Esophagus squamous epithelium (tissue), 4 donors: Measurements from ENCODE around the gene FBXL17.
"Not testable (repeated sequence)": the region's sequence is repeated elsewhere in the genome, so short reads cannot be mapped to it uniquely, and the experiment has no call there.

ENCODE experiments used
- POLR2A ChIP-seq, 4 donors: fragments of 450-650 bp; IDR thresholded peaks; one replicate each; pipeline ENCODE4 v1.6.1; 2017; ENCODE audit warnings: antibody characterized with exemption in 4 of 4, mild to moderate bottlenecking in 4 of 4, moderate library complexity in 3 of 4
- TF ChIP-seq, protein P1 (sequence below), 6 experiments: fragments of 450-650 bp in 4 of 6; fragments of 200-600 bp in 2 of 6; sonication (generic) in 2 of 6; IDR thresholded peaks; one replicate each; pipeline ENCODE4 v1.5.1; 2016 to 2019; ENCODE audit warnings: antibody characterized with exemption in 6 of 6, mild to moderate bottlenecking in 4 of 6, moderate library complexity in 4 of 6

DNA sequence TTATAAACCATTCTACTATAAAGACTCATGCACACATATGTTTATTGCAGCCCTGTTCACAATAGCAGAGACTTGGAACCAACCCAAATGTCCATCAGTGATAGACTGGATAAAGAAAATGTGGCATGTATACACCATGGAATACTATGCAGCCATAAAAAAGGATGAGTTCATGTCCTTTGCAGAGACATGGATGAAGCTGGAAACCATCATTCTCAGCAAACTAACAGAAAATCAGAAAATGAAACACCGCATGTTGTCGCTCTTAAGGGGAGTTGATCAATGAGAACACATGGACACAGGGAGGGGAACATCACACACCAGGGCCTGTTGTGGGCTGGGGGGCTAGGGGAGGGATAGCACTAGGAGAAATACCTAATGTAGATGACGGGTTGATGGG, 23.3 kb upstream of the FBXL17 start:
- TF ChIP-seq, protein P1, sequence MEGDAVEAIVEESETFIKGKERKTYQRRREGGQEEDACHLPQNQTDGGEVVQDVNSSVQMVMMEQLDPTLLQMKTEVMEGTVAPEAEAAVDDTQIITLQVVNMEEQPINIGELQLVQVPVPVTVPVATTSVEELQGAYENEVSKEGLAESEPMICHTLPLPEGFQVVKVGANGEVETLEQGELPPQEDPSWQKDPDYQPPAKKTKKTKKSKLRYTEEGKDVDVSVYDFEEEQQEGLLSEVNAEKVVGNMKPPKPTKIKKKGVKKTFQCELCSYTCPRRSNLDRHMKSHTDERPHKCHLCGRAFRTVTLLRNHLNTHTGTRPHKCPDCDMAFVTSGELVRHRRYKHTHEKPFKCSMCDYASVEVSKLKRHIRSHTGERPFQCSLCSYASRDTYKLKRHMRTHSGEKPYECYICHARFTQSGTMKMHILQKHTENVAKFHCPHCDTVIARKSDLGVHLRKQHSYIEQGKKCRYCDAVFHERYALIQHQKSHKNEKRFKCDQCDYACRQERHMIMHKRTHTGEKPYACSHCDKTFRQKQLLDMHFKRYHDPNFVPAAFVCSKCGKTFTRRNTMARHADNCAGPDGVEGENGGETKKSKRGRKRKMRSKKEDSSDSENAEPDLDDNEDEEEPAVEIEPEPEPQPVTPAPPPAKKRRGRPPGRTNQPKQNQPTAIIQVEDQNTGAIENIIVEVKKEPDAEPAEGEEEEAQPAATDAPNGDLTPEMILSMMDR (IDR thresholded peaks at IDR 0.05): not testable (repeated sequence)
- TF ChIP-seq POLR2A (IDR thresholded peaks at IDR 0.05): not testable (repeated sequence)
